Measurements from ENCODE around the gene TACC2. TPM values are rescaled to one million over a fixed set of nuclear protein-coding genes. Genes with fewer than 3 reads are reported as not detected.

Gene TACC2
- total RNA-seq, 4 donors from 2014 or later: 11.5 to 73.0 (median 14.5) TPM

GRCh38 chr10:122154545-122155366, 165.8 kb downstream of the TACC2 start:
- H3K4me1 ChIP-seq: peaks cover 5 to 7% of the 10 kb centered on the region in 2 donors
- peak; percentile 43 to 58 for DNase-seq

GRCh38 chr10:122157451-122157850, 168.5 kb downstream of the TACC2 start:
- H3K27me3 ChIP-seq: no peaks in the 10 kb centered on the region
- no peaks in the 10 kb centered on the region for H3K4me1 ChIP-seq
- no peak for DNase-seq
- intact Hi-C loops (cut with DNase I; ENCODE audit: low total_unique reads): no loop called here
- H3K9me3 ChIP-seq: no peaks in the 10 kb centered on the region
- TF ChIP-seq CTCF (IDR thresholded peaks at IDR 0.05) (no peak), POLR2A (IDR thresholded peaks at IDR 0.05) (no peak)
- no peak overlapping the region for H3K4me3 ChIP-seq
- H3K36me3 ChIP-seq: no peaks in the 10 kb centered on the region
- no peak overlapping the region for H3K27ac ChIP-seq

More at GRCh38 chr10:122154545-122155366, 165.8 kb downstream of the TACC2 start:
- no peaks in the 10 kb centered on the region for H3K9me3 ChIP-seq
- no peaks in the 10 kb centered on the region for H3K27me3 ChIP-seq
- intact Hi-C loops (cut with DNase I; ENCODE audit: low total_unique reads): loop anchor here (5.0 kb wide), 1 partner anchor 87 kb away; no protein-coding TSS in a partner anchor
- H3K36me3 ChIP-seq: no peaks in the 10 kb centered on the region
- TF ChIP-seq POLR2A (IDR thresholded peaks at IDR 0.05) (no peak), CTCF (IDR thresholded peaks at IDR 0.05) (peak in 1 of 4 experiments; percentile 17)
- peak overlapping the region; percentile 0 to 7 for H3K4me3 ChIP-seq
- H3K27ac ChIP-seq: peak overlapping the region; percentile 74 to 78

- TF ChIP-seq CTCF (IDR thresholded peaks at IDR 0.05) (no peak), POLR2A (IDR thresholded peaks at IDR 0.05) (no peak)
- no peaks in the 10 kb centered on the region for H3K27me3 ChIP-seq
- DNase-seq: no peak
- H3K36me3 ChIP-seq: no peaks in the 10 kb centered on the region
- no peak overlapping the region for H3K27ac ChIP-seq
- H3K4me1 ChIP-seq: no peaks in the 10 kb centered on the region
- H3K9me3 ChIP-seq: no peaks in the 10 kb centered on the region
- intact Hi-C loops (cut with DNase I; ENCODE audit: low total_unique reads): no loop called here
- no peak overlapping the region for H3K4me3 ChIP-seq
These were observed 169.4 kb downstream of the TACC2 start for GRCh38 chr10:122158362-122158761.

- Histone ChIP-seq H3K27ac (no peak overlapping the region), H3K4me3 (no peak overlapping the region), H3K9me3 (no peaks in the 10 kb centered on the region), H3K4me1 (no peaks in the 10 kb centered on the region), H3K36me3 (no peaks in the 10 kb centered on the region), H3K27me3 (no peaks in the 10 kb centered on the region)
- no peak for DNase-seq
- intact Hi-C loops (cut with DNase I; ENCODE audit: low total_unique reads): no loop called here
- no peak for TF ChIP-seq POLR2A (IDR thresholded peaks at IDR 0.05)
- no peak for TF ChIP-seq CTCF (IDR thresholded peaks at IDR 0.05)
These were observed 170.4 kb downstream of the TACC2 start for GRCh38 chr10:122159141-122159970.

GRCh38 chr10:122161795-122162194, 172.8 kb downstream of the TACC2 start:
- no peaks in the 10 kb centered on the region for H3K4me1 ChIP-seq
- no peaks in the 10 kb centered on the region for H3K9me3 ChIP-seq
- H3K4me3 ChIP-seq: no peak overlapping the region
- intact Hi-C loops (cut with DNase I; ENCODE audit: low total_unique reads): no loop called here
- H3K27ac ChIP-seq: no peak overlapping the region
- H3K36me3 ChIP-seq: no peaks in the 10 kb centered on the region
- DNase-seq: no peak
- TF ChIP-seq POLR2A (IDR thresholded peaks at IDR 0.05) (no peak), CTCF (IDR thresholded peaks at IDR 0.05) (no peak)
- no peaks in the 10 kb centered on the region for H3K27me3 ChIP-seq
